Islet of Langerhans (tissue), 1 donor: ENCODE results near the gene TPCN1.

Experiments
- FAIRE-seq: peaks from one replicate; lab custom pipeline; 2011; peaks lifted over from hg19 to GRCh38; lab: Jason Lieb, UNC

TPCN1 gene

GRCh38 chr12:113262710-113263109 lies 41.4 kb downstream of the TPCN1 start:
- FAIRE-seq, result no peak

GRCh38 chr12:113263431-113263963 lies 42.2 kb downstream of the TPCN1 start:
- FAIRE-seq, result no peak

- no peak for FAIRE-seq
These were observed 45.0 kb downstream of the TPCN1 start for GRCh38 chr12:113266106-113266895.

- no peak for FAIRE-seq
These were observed 46.4 kb downstream of the TPCN1 start for GRCh38 chr12:113267621-113268020.

- FAIRE-seq, result no peak
These were observed 46.9 kb downstream of the TPCN1 start for GRCh38 chr12:113268136-113268535.

- FAIRE-seq, result no peak
These were observed 47.4 kb downstream of the TPCN1 start for GRCh38 chr12:113268621-113269020.

- FAIRE-seq, result no peak
These were observed 48.1 kb downstream of the TPCN1 start for GRCh38 chr12:113269257-113269943.

- FAIRE-seq, result no peak
These were observed 49.4 kb downstream of the TPCN1 start for GRCh38 chr12:113270709-113271009.

- no peak for FAIRE-seq
These were observed 50.2 kb downstream of the TPCN1 start for GRCh38 chr12:113271466-113271852.

- FAIRE-seq, result no peak
These were observed 50.7 kb downstream of the TPCN1 start for GRCh38 chr12:113271853-113272561.

- no peak for FAIRE-seq
These were observed 51.9 kb downstream of the TPCN1 start for GRCh38 chr12:113273053-113273725.

GRCh38 chr12:113274848-113275247 lies 53.6 kb downstream of the TPCN1 start:
- FAIRE-seq, result no peak

GRCh38 chr12:113276306-113276705 lies 55.0 kb downstream of the TPCN1 start:
- FAIRE-seq, result no peak

GRCh38 chr12:113276946-113277500 lies 55.8 kb downstream of the TPCN1 start:
- no peak for FAIRE-seq

GRCh38 chr12:113277511-113277910 lies 56.2 kb downstream of the TPCN1 start:
- no peak for FAIRE-seq

- FAIRE-seq, result no peak
These were observed 56.9 kb downstream of the TPCN1 start for GRCh38 chr12:113278141-113278540.

- no peak for FAIRE-seq
These were observed 57.4 kb downstream of the TPCN1 start for GRCh38 chr12:113278633-113279032.

- FAIRE-seq, result no peak
These were observed 63.5 kb downstream of the TPCN1 start for GRCh38 chr12:113284751-113285150.

GRCh38 chr12:113285679-113286610 lies 64.7 kb downstream of the TPCN1 start:
- no peak for FAIRE-seq

- FAIRE-seq, result no peak
These were observed 65.4 kb downstream of the TPCN1 start for GRCh38 chr12:113286712-113287111.
